HG03039 (cell line): ENCODE data around the gene ADCY1.

Experiments used
- ATAC-seq: cut with Tn5 transposase; IDR thresholded peaks from one replicate; pipeline ENCODE4 v1.9.1; 2021; ENCODE audit warnings: mild to moderate bottlenecking, moderate library complexity; ENCODE audit not compliant: unreplicated experiment

Gene ADCY1

DNA sequence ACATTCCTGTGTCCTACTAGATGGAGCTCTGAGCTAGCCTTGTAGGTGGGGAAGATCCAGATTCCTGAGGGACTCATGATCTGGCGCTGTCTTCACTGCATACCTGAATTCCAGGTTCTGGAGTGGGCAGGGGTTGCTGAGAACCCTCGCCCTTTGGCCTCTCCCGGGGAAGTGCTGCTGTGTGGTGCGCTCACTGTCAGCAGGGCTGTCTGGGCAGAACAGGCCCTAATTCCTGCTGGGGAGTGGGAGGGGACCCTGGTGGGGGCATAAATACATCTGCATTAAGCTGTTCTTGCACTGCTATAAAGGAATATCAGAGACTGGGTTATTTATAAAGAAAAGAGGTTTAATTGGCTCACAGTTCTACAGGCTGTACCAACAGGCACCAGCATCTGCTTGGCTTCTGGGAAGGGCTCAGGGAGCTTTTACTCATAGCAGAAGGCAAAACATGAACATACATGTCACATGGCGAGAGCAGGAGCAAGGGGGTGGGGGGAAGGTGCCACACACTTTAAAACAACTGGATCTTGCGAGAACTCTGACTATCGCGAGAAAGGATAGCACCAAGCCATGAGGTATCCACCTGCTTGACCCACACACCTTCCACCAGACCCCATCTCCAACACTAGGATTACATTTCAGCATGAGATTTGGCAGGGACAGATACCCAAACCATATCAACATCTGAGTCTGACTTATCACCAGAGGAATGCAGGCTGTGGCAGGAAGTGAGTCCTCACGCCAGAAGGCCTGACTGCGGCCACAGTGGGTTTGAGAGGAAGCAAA, 115.0 kb downstream of the ADCY1 start:
- no peak for ATAC-seq

DNA sequence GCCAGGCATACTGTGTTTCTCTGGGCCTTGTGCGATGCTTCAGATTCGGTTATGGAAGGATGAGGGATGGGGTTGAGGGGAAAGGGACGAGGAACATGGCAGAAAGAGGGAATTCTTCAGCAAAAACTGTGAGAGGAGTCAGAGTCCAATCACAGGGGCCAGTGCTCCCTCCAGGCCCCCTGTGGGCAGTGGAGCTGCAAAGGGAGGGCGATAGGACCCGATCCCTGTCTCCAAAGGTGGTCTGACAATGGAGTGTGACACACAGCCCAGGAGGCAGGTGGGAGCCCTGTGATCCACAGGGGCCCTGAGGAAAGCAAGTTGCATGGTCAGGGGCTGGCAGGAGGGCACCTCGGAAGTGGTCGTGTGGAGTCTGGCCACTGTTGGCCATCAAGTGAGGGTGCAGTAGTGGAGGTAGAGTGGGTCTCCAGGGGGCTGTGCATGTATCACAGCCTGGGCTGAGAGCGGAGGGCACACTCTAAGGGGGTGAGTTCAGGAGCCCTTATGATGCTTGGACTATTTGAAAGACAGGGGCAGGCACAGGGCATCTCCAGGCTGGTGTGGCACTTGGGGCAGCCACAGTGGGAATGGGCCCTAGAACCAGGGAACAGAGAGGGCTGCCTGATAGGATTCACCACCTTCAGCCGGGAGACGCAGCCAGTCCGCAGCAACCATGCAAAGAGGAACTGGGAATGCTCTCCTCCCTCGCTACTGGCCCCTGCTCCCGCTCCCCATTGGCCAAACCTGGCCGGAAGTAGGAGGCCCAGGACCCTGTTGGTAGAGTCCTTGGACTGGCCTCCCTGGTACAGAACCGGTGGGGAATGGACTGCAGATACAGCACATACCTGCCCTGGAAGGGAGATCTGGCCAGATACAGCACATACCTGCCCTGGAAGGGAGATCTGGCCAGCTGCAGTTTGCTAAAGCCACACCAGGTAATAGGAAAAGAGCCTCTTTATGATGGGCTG, 115.9 kb downstream of the ADCY1 start:
- ATAC-seq = no peak

DNA sequence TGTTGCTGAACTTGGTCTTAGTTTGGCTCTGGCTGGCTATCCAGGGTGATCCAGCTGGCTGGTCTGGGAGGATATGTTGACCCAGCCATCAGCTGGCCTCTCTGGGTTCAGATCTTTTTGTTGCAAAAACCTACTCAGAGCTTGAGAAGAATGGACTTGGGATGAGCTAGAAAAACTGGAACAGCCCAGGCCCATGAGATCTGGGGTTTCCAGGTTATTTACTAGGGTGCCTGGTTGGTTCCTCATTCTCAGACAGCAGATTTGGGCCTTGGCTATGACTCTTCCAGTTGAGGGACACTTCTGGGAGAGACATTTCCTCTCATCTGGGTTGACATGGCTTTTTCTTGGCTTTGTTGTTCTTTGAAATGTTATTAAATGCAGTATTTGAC, 116.6 kb downstream of the ADCY1 start:
- ATAC-seq = no peak

DNA sequence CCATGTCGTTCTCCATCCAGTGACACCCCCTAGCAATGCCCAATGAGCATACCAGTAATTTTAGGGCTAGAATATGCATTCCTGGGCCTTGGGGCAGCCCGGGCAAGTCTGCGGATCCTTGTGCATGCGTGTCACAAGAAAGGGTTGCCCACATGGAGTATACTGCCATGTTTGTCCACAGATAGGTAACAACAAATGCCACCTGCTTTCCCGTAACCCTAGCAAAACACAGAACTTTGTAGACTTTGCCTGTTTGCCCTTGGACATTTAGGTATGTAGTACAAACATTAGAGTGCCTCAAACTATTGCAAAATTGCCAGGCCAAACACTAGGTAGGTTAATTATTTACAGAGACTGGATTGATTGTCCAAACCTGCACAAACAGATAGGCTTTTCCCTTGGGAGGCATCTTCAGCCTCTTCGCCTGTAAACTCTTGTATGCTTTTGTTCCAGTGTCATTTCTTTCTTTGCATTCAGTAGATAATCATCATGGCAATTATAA, 117.0 kb downstream of the ADCY1 start:
- no peak for ATAC-seq

DNA sequence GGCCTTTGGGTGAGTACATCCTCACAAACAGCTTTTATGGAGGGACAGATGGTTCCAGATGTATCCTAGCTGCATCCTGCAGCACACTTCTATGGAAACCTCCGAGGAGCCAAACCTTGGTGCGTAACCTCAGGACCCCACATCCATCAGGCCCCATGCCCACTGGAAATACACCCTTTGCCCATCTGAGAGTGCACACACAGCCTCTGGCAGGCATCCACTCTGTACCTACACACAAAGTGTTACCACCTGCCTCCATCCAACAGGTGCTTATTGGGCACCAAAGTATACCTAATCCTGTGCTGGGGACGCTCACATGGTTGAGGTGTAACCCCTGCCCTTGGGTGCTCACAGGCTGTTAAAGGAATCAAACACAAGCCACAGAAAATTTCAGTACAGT, 117.9 kb downstream of the ADCY1 start:
- ATAC-seq = no peak

DNA sequence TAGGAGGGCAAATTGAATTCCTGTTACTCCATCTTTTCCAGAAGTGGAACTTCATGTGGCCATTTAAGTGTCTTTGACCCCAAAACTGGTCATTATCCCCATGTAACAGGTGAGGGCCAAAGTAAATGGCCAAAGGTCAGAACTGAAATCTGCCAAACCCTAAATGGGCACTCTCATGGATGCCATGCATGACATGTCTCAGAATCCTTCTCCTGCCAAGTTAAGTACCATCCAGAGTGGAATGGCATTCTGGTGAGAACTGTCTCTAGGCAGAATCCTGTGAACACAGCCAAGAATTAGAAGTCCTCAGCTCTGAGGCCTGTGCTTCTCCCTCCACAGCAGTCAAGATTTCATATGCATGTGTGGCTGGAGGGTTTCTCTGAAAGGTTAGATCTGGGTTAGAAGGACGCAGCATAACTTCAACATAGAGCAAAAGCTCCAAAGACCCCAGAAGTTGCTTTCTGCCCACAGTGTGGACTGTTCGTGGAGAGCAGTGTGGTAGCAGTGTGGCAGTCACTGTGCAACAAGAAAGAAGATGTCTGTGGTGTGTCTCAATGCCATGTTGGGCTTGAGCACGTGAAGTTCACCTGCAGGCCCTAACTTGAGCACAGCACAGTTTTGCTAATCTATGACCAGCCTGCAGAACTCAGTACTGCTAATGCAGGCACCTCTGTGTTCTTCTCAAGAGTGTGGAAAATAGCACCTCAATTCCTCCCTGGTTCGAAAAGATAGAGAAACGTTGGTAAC, 121.3 kb downstream of the ADCY1 start:
- ATAC-seq = no peak

DNA sequence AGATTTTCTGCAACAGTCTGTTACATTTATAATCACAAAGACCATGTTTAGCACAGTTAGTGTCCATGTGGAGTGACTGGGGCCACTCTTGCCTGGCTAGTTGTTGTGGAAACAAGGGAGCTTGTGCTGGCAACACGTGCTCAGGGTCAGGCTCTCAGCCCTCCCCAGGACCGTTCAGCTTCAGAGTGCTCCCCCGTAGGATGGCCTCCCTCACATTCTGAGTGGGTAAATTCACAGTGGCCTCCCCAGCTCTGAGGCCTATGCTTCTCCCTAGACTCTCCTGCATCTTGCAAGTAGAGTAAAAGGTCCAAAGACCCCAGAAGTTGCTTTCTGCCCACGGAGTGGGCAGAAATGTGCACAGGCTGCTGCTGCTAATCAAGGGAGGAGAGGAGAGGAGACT, 122.3 kb downstream of the ADCY1 start:
- ATAC-seq = no peak

DNA sequence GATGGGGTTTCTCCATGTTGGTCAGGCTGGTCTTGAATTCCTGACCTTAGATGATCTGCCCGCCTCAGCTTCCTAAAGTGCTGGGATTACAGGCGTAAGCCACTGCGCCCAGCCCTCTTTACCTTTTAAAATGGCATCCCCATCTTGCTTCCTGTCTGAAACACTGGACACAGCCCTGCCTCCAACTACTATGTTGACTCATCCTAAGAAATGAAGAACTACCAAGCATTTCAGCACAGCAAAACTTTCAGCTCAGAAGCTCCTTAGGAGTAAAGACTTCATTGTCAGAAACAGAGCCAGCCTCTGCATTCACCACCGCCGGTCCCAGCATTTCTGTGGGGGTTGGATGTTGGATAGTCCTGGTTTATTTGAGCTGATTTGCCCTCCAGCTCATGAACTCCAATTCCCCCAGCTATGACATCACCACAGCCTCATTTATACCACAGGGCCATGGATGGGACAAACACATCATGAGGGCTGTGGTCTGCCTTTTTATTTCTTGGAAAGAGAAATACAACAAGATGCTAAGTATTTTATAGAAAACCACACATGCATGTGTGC, 123.5 kb downstream of the ADCY1 start:
- no peak for ATAC-seq

DNA sequence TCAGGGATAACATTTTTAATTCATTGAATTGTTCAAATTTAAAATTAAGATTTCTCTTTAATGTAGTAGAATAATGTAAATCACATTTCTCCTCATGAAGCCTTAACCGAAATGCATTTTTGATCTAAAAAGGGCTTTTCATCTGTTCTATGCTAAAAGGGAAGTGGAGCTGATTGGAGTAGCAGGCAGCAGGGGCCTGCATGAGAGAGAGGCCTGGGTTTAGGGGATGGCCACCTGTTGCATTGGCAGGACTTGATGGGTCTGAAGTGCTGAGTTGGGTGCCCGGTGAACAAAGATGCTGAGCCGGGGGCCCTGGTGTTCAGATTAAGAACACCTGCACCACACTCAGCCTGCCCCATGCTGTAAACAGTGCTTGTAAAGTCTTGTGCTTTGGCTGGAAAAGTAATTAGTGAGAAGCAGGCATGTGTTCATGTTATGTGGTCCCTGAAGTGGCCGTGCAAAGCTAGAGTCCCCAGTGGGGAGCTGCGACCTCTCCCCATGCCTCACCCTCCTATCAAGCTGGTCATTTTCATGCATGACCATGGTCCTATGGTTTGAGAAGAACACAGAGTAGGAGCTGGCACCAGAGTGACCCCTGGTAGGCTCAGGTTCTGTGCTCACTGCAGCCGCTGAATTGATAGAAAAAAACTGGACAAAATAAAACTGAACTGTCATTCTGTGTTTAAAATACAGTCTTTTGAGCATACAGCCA, 124.3 kb downstream of the ADCY1 start:
- ATAC-seq = no peak

DNA sequence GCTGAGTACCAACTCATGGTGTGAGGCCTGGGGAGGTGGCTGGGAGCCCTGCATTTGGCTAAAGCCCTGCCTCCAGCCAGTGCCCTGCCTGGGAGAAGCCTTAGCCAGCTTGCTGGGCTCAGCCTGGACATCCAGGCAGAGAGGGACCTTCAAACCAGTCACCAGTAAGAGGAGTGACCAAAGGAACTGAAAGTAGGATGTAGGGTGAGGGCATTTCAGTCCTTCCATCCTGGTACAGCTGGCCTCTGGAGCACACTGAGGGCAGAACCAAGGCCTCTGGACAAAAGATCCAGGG, 124.8 kb downstream of the ADCY1 start:
- ATAC-seq = no peak

DNA sequence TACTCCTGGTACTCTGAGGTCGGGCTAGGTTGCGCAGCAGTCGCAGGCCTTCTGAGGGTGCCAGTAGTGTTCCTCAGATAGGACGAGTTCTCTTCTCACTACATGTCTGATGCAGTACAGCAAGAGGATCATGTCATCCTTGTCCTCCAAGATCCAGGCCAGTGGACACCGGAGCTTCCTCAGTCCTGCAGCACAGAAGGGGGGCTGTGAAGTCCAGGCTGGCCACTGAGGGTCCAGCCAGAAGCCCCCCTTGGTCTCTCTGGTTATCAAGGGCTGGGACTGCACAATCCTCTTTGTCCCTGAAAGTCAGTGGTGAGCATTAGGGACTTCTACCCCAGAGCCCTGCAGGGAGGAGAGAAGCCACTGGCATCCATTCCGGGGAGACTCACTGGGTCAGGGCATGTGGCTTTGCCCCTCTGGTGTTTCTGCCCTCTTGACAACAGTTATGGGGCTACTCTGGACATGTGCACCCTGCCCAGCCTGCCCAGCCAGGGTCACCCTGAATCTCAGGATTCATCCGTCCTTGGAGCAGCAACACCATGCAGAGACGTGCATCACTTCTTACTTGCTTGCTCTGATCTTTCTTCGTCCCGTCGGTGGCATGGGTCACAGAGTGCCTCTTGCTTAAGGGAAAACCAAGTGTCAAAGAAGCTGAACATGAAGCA, 125.7 kb downstream of the ADCY1 start:
- ATAC-seq = no peak

DNA sequence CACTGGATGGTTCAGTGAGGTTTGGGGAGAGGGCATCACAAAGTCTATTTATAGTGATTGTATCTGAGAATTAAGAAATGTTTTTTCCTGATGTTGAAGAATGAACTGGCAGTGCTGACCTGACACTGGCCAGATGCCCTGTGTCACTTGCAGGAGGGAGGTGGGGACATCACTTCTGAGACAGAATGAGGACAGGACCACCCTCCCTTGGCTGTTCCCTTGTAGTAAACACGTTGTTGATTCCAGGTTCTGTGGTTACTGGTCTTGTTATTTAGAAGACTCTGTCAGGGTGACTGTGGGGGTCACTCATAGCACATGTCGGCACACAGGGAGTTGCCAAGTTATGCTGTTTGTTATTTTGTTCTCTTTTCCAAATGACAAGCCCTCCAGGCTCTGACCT, 126.4 kb downstream of the ADCY1 start:
- no peak for ATAC-seq

DNA sequence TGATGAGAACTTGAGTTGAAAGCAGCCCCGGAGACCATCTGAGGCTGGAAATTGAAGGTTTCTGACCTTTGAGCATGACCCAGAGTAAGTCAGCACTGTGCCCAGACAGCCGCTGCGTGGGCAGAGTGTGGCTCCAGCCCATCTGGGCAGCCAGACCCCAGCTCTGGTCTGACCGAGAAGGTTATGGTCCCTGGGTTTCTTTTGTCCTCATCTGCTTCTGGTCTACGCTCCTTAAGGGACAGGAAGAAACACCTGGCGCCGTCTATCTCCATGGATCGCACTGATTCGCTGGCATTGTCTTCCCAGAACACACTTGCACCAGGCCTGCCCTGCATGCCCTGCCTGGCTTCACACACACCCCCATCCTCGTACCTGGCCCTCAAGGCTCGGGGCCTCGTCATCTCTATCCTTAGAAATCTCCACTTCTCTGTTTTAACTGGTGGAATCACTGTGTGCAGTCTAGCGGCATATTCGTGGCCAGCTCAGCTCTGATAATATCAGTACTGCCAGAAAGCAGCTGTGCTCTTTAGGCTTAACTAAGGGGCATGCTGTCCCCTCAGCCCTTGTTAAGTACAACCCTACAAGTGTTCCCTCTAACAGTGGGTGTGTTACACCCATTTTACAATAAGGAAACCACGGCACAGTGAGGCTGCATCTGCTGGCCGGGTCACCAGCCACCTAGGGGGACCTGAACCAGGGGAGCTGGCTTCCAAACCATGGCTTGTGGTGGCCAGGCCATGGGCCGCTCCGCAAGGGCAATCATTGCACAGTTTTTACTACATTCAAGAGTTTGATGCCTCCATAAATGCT, 127.7 kb downstream of the ADCY1 start:
- no peak for ATAC-seq

DNA sequence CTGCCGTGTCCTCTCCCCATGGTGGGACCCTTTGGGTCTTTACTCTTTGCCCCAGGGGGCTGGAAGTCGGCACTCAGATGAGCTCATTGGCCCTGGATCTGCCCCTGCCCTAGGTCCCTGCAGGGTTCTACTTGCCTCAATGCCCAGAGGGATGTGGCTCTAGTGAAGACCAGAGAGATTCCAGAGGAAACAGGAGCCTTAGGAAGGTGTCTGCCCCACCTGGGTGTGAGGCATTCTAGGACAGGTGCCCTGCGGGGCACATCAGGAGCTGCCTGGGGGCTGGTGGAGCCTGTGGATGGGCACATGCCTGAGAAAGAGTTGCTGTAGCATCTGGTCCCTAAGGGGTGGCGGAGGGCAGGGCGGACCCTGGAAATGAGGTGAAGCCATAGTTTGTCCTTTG, 128.6 kb downstream of the ADCY1 start:
- ATAC-seq = no peak

DNA sequence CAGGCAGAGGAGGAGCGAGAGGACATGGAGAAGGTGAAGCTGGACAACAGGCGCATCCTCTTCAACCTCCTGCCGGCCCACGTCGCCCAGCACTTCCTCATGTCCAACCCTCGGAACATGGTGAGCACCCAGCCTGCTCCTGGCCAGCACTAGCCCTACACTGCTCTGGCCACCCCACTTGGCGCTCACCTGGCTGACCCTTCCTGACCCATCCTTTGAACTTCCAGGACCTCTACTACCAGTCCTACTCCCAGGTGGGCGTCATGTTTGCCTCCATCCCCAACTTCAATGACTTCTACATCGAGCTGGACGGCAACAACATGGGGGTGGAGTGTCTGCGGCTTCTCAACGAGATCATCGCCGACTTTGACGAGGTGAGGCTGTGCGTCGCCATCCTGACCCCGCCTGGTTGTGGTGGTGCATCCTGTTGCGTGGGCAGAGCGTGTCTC, 129.2 kb downstream of the ADCY1 start:
- ATAC-seq = no peak

DNA sequence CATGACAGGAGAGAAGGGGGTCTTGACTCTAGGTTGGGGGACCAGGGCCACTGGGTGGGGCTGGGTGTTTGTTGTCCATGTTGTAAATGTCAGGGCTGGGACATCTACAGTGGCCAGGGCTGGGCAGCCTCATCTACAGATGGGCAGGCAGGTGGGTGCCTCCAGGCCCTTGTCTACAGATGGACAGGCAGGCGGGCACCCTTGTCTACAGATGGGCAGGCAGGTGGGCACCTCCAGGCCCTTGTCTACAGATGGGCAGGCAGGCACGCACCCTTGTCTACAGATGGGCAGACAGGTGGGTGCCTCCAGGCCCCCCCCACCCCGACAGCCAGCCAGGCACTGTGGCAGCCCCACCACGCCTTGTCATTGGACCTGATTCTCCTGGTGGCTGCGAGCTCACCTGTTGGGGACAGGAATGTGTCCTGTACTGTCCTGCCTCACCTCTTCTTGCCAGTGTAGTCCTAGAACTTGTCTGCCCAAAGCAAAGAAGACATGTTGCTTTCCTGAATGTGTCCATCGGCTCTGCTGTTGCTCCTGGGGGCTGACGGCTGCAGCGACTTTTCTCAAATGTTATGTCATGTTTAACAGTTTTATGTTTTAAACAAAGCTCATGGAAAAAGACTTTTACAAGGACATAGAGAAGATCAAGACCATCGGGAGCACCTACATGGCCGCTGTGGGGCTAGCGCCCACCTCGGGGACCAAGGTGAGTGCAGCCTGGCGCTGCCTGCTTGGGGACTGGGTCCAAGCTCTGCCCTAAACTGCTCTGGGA, 129.9 kb downstream of the ADCY1 start:
- no peak for ATAC-seq

DNA sequence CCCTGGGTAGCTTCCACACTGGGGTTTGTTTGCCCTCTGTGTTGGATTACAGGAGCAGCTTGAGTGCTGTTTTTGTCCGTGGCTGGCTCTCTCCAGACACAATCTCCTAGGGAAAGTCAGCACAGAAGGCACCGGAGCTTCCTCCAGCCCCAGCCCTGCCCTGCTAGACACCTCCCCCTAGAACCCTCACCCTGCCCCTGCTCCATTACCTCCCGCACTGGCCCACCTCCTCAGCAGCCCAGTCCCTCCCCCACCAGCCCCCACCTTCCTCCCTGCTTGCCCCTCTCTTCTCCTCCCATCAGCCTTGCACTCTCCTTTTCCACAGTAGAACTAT, 130.5 kb downstream of the ADCY1 start:
- ATAC-seq = no peak
